Aorta (tissue), 5 donors: Measurements from ENCODE around the gene KCNMA1. TPM values are rescaled to one million over a fixed set of nuclear protein-coding genes. Genes with fewer than 3 reads are reported as not detected.

Source experiments
- ATAC-seq: fragments of 200-7000 bp; cut with Tn5 transposase; one replicate; pipeline ENCODE4 v1.9.1; 2022; ENCODE audit warnings: moderate library complexity; ENCODE audit not compliant: low FRiP score
- DNase-seq, 2 donors: peaks; one replicate each; pipeline ENCODE4 v3.0.0-alpha.2; 2020
- H3K27ac ChIP-seq, 2 donors: one replicate each; pipeline ENCODE4 v1.5.1; 2013; ENCODE audit warnings: low read length in 2 of 2, mild to moderate bottlenecking in 2 of 2, moderate library complexity in 2 of 2, control low read depth in 1 of 2, inconsistent platforms in 1 of 2, low read depth in 1 of 2
- H3K27me3 ChIP-seq, 2 donors: one replicate each; pipeline ENCODE4 v1.6.1; 2013; ENCODE audit warnings: control low read depth in 1 of 2, low read length in 1 of 2, mild to moderate bottlenecking in 1 of 2, moderate library complexity in 1 of 2; ENCODE audit not compliant: insufficient read depth in 2 of 2, control insufficient read depth in 1 of 2
- H3K36me3 ChIP-seq, 2 donors: one replicate each; pipeline ENCODE4 v1.6.1; 2013; ENCODE audit warnings: control low read depth in 1 of 2, low read length in 1 of 2, mild to moderate bottlenecking in 1 of 2; ENCODE audit not compliant: insufficient read depth in 2 of 2, control insufficient read depth in 1 of 2
- H3K4me1 ChIP-seq, 2 donors: one replicate each; pipeline ENCODE4 v1.6.1; 2013; ENCODE audit warnings: low read length in 2 of 2, control low read depth in 1 of 2, mild to moderate bottlenecking in 1 of 2, moderate library complexity in 1 of 2; ENCODE audit not compliant: insufficient read depth in 2 of 2, control insufficient read depth in 1 of 2
- H3K4me3 ChIP-seq, 2 donors: one replicate each; pipeline ENCODE4 v1.5.1; 2013; ENCODE audit warnings: low read length in 2 of 2, control low read depth in 1 of 2, mild to moderate bottlenecking in 1 of 2
- H3K9me3 ChIP-seq: one replicate; pipeline ENCODE4 v1.6.1; 2013; ENCODE audit warnings: mild to moderate bottlenecking, low read length; ENCODE audit not compliant: control insufficient read depth
- WGBS, 2 donors: extraction: QIAGEN DNeasy Blood & Tissue Kit; methylation state at CpG; one replicate each; pipeline ENCODE4 v1.1.7; 2013; 5-methylcytosine and 5-hydroxymethylcytosine counted together
- intact Hi-C, 2 donors: fragments of 100-400 bp; cut with DNase I; formaldehyde crosslinking; loops; one replicate each; pipeline versions ENCODE4 v1.14.2 to v1.15.0; 2022
- polyA plus RNA-seq, 2 donors: library from polyadenylated mRNA; stranded (reverse); fragments of 200-250 nt; gene quantifications; one replicate each; pipeline ENCODE4 v1.2.3, GENCODE V29; 2013
- total RNA-seq, 2 donors: library from RNA; stranded (reverse); fragmentation: NEBNext Ultra II Directional; extraction: Animal tissue kit (Norgen Biotek cat#: 25700); gene quantifications; one replicate each; pipeline ENCODE4 v1.2.1, GENCODE V29; 2021
- donor health status: healthy with polysubstance abuse.
- donor health status: Bipolar disorder and iron deficiency.
- donor health status: DM: no; HTN: no; CAD: no.
- donor health status: DM: no; HTN: no; CAD: no.
- donor health status: DM: yes; HTN: yes; CAD: no.

KCNMA1 gene
- total and polyA plus RNA-seq, 4 donors, result 36.8 to 163 (median 125) TPM

GRCh38 chr10:76961841-76962240 is 675.8 kb downstream of the KCNMA1 start:
- intact Hi-C loops, result no loop called here
- H3K36me3 ChIP-seq, result peaks cover 5 to 10% of the 10 kb centered on the region in 2 donors
- H3K4me1 ChIP-seq, result peaks cover 0 to 1% of the 10 kb centered on the region in 2 donors
- ATAC-seq (no peak), DNase-seq (no peak)
- H3K27ac ChIP-seq, result no peak overlapping the region
- H3K9me3 ChIP-seq, result no peaks in the 10 kb centered on the region
- WGBS, 2 donors, result 87 to 94% methylated on average over 5 of the region's 5 CpGs
- no peaks in the 10 kb centered on the region for H3K27me3 ChIP-seq
- H3K4me3 ChIP-seq, result no peak overlapping the region

- Histone ChIP-seq H3K27ac (no peak overlapping the region), H3K27me3 (no peaks in the 10 kb centered on the region), H3K9me3 (no peaks in the 10 kb centered on the region), H3K4me3 (no peak overlapping the region), H3K36me3 (peaks cover 5 to 11% of the 10 kb centered on the region in 2 donors), H3K4me1 (peaks cover 0 to 1% of the 10 kb centered on the region in 2 donors)
- ATAC-seq (no peak), DNase-seq (no peak)
- intact Hi-C loops, result no loop called here
- 95 to 96% methylated on average over 2 of the region's 2 CpGs for WGBS, 2 donors
Measured at GRCh38 chr10:76959111-76959510, 678.5 kb downstream of the KCNMA1 start.

- intact Hi-C loops, result no loop called here
- Histone ChIP-seq H3K36me3 (peaks cover 8 to 13% of the 10 kb centered on the region in 2 donors), H3K9me3 (no peaks in the 10 kb centered on the region), H3K4me3 (no peak overlapping the region), H3K27ac (no peak overlapping the region), H3K4me1 (no peaks in the 10 kb centered on the region), H3K27me3 (no peaks in the 10 kb centered on the region)
- ATAC-seq (no peak), DNase-seq (no peak)
- 88 to 98% methylated on average over 3 of the region's 3 CpGs for WGBS, 2 donors
Measured at GRCh38 chr10:76954838-76955237, 682.8 kb downstream of the KCNMA1 start.

- H3K4me3 ChIP-seq, result no peak overlapping the region
- no peaks in the 10 kb centered on the region for H3K27me3 ChIP-seq
- H3K27ac ChIP-seq, result no peak overlapping the region
- DNase-seq, result no peak
- H3K4me1 ChIP-seq, result peaks cover 0 to 9% of the 10 kb centered on the region in 2 donors
- H3K9me3 ChIP-seq, result no peaks in the 10 kb centered on the region
- H3K36me3 ChIP-seq, result peaks cover 3 to 11% of the 10 kb centered on the region in 2 donors
- 56 to 62% methylated on average over 1 of the region's 1 CpG for WGBS, 2 donors
- ATAC-seq, result no peak
- intact Hi-C loops, result no loop called here
Measured at GRCh38 chr10:76950354-76950753, 687.3 kb downstream of the KCNMA1 start.

- intact Hi-C loops, result no loop called here
- Histone ChIP-seq H3K4me1 (peaks cover 0 to 9% of the 10 kb centered on the region in 2 donors), H3K9me3 (no peaks in the 10 kb centered on the region), H3K4me3 (no peak overlapping the region), H3K27ac (no peak overlapping the region), H3K27me3 (no peaks in the 10 kb centered on the region), H3K36me3 (peaks cover 0 to 5% of the 10 kb centered on the region in 2 donors)
- DNase-seq (no peak), ATAC-seq (peak; percentile 34)
- WGBS, 2 donors, result 23 to 28% methylated on average over 1 of the region's 1 CpG
Measured at GRCh38 chr10:76946270-76946669, 691.3 kb downstream of the KCNMA1 start.

GRCh38 chr10:76945166-76945565 is 692.4 kb downstream of the KCNMA1 start:
- Histone ChIP-seq H3K36me3 (peaks cover 0 to 5% of the 10 kb centered on the region in 2 donors), H3K4me1 (peaks cover 0 to 9% of the 10 kb centered on the region in 2 donors), H3K9me3 (no peaks in the 10 kb centered on the region), H3K27ac (no peak overlapping the region), H3K27me3 (no peaks in the 10 kb centered on the region), H3K4me3 (no peak overlapping the region)
- DNase-seq, result no peak
- intact Hi-C loops, result no loop called here
- WGBS, 2 donors, result 84 to 86% methylated on average over 5 of the region's 5 CpGs
- ATAC-seq, result no peak

- 84 to 87% methylated on average over 7 of the region's 7 CpGs for WGBS, 2 donors
- Histone ChIP-seq H3K36me3 (peaks cover 0 to 5% of the 10 kb centered on the region in 2 donors), H3K27me3 (no peaks in the 10 kb centered on the region), H3K27ac (no peak overlapping the region), H3K9me3 (no peaks in the 10 kb centered on the region), H3K4me3 (no peak overlapping the region), H3K4me1 (peaks cover 0 to 9% of the 10 kb centered on the region in 2 donors)
- intact Hi-C loops, result no loop called here
- DNase-seq (no peak), ATAC-seq (no peak)
Measured at GRCh38 chr10:76944640-76945039, 693.0 kb downstream of the KCNMA1 start.

- no peak overlapping the region for H3K27ac ChIP-seq
- peaks cover 2 to 7% of the 10 kb centered on the region in 2 donors for H3K36me3 ChIP-seq
- peaks cover 0 to 9% of the 10 kb centered on the region in 2 donors for H3K4me1 ChIP-seq
- 76 to 83% methylated on average over 8 of the region's 8 CpGs for WGBS, 2 donors
- no peak overlapping the region for H3K4me3 ChIP-seq
- no peaks in the 10 kb centered on the region for H3K27me3 ChIP-seq
- DNase-seq (no peak), ATAC-seq (no peak)
- intact Hi-C loops, result no loop called here
- no peaks in the 10 kb centered on the region for H3K9me3 ChIP-seq
Measured at GRCh38 chr10:76942628-76943416, 694.8 kb downstream of the KCNMA1 start.

GRCh38 chr10:76939933-76940468 is 697.6 kb downstream of the KCNMA1 start:
- Histone ChIP-seq H3K4me3 (no peak overlapping the region), H3K9me3 (no peaks in the 10 kb centered on the region), H3K27me3 (no peaks in the 10 kb centered on the region), H3K4me1 (no peaks in the 10 kb centered on the region), H3K27ac (no peak overlapping the region), H3K36me3 (peaks cover 2 to 7% of the 10 kb centered on the region in 2 donors)
- DNase-seq (no peak), ATAC-seq (no peak)
- 50 to 51% methylated on average over 2 of the region's 2 CpGs for WGBS, 2 donors
- intact Hi-C loops, result no loop called here
